Spleen (tissue), 7 donors: ENCODE measurements around the gene COA1.

Source experiments
- CTCF ChIP-seq, 11 experiments: fragments of 200-600 bp in 7 of 11; fragments of 450-650 bp in 4 of 11; sonication (generic) in 4 of 11; IDR thresholded peaks in 8 of 11; conservative IDR thresholded peaks in 3 of 11; 1 replicate in 7 of 11; 2 replicates in 4 of 11; pipeline versions ENCODE4 v1.4.0 to v1.8.0; 2016 to 2021; ENCODE audit warnings: antibody characterized with exemption in 11 of 11, inconsistent platforms in 4 of 11, mild to moderate bottlenecking in 1 of 11
- POLR2A ChIP-seq, 3 donors: fragments of 450-650 bp; IDR thresholded peaks; one replicate each; pipeline ENCODE4 v1.5.1; 2017; ENCODE audit warnings: antibody characterized with exemption in 3 of 3, mild to moderate bottlenecking in 1 of 3
- POLR2AphosphoS5 ChIP-seq, 3 donors: sonication (generic); formaldehyde crosslinking; IDR thresholded peaks; one replicate each; pipeline ENCODE4 v1.5.1; 2017; ENCODE audit warnings: antibody characterized with exemption in 3 of 3
- donor health status: DM: no; HTN: no; CAD: no; lungs with moderate emphysema.
- donor health status: DM: no; HTN: no; CAD: no.
- donor health status: DM: no; HTN: no; CAD: no.

GRCh38 chr7:43711503-43711902 lies 17.8 kb downstream of the COA1 start:
- TF ChIP-seq CTCF (IDR thresholded peaks at IDR 0.05 in 8 of 11, conservative IDR thresholded peaks at IDR 0.05 in 3 of 11) (no peak), POLR2A (IDR thresholded peaks at IDR 0.05) (no peak), POLR2AphosphoS5 (IDR thresholded peaks at IDR 0.05) (no peak)
